Stimulated activated naive CD8-positive, alpha-beta T cell treated with anti-CD3 and anti-CD28 coated beads, Interleukin-15, Interleukin-2, amounts not matched to agents 100 ng/mL and 50 ng/mL, for 24 hours (primary cell): ENCODE data around the gene TRIM9.
"Not testable (repeated sequence)": the region's sequence is repeated elsewhere in the genome, so short reads cannot be mapped to it uniquely, and the experiment has no call there.

ENCODE experiments used
- H3K27ac Mint-ChIP-seq: one replicate; pipeline ENCODE4 v1.8.0; 2021; ENCODE audit warnings: mild to moderate bottlenecking, mixed read lengths
- H3K27me3 Mint-ChIP-seq: one replicate; pipeline ENCODE4 v1.8.0; 2021; ENCODE audit warnings: mixed read lengths
- H3K36me3 Mint-ChIP-seq: one replicate; pipeline ENCODE4 v1.8.0; 2021; ENCODE audit warnings: low read depth, mixed read lengths
- H3K4me1 Mint-ChIP-seq: one replicate; pipeline ENCODE4 v1.8.0; 2021; ENCODE audit warnings: low read depth, mixed read lengths
- H3K4me3 Mint-ChIP-seq: one replicate; pipeline ENCODE4 v1.8.0; 2021; ENCODE audit warnings: mild to moderate bottlenecking, mixed read lengths
- H3K9me3 Mint-ChIP-seq: one replicate; pipeline ENCODE4 v1.8.0; 2021; ENCODE audit warnings: mixed read lengths

TRIM9 gene

DNA sequence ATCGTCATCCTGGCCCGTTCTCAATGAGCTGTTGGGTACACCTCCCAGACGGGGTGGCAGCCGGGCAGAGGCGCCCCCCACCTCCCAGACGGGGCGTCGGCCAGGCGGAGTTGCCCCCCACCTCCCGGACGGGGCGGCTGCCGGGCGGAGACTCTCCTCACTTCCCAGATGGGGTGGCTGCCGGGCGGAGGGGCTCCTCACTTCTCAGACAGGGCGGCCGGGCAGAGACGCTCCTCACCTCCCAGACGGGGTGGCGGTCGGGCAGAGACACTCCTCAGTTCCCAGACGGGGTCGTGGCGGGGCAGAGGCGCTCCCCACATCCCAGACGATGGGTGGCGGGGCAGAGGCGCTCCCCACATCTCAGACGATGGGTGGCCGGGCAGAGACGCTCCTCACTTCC is 138.5 kb downstream of the TRIM9 start:
- not testable (repeated sequence) for H3K9me3 Mint-ChIP-seq, H3K27me3 Mint-ChIP-seq, H3K27ac Mint-ChIP-seq, H3K36me3 Mint-ChIP-seq, H3K4me1 Mint-ChIP-seq, H3K4me3 Mint-ChIP-seq

GRCh38 chr14:50955373-50956043 is 139.4 kb downstream of the TRIM9 start:
- Mint-ChIP-seq H3K27ac (peak overlapping the region; percentile 66), H3K4me1 (peaks cover 8% of the 10 kb centered on the region), H3K9me3 (no peaks in the 10 kb centered on the region), H3K4me3 (no peak overlapping the region), H3K36me3 (no peaks in the 10 kb centered on the region), H3K27me3 (no peaks in the 10 kb centered on the region)

- no peaks in the 10 kb centered on the region for H3K9me3 Mint-ChIP-seq
- no peaks in the 10 kb centered on the region for H3K36me3 Mint-ChIP-seq
- peaks cover 8% of the 10 kb centered on the region for H3K4me1 Mint-ChIP-seq
- H3K4me3 Mint-ChIP-seq = no peak overlapping the region
- no peaks in the 10 kb centered on the region for H3K27me3 Mint-ChIP-seq
- no peak overlapping the region for H3K27ac Mint-ChIP-seq
Observed at GRCh38 chr14:50954811-50955372, 140.0 kb downstream of the TRIM9 start.

GRCh38 chr14:50953502-50953901 is 141.4 kb downstream of the TRIM9 start:
- Mint-ChIP-seq H3K36me3 (no peaks in the 10 kb centered on the region), H3K9me3 (no peaks in the 10 kb centered on the region), H3K27ac (no peak overlapping the region), H3K27me3 (no peaks in the 10 kb centered on the region), H3K4me3 (no peak overlapping the region), H3K4me1 (peaks cover 8% of the 10 kb centered on the region)

GRCh38 chr14:50951032-50951431 is 143.9 kb downstream of the TRIM9 start:
- H3K27ac Mint-ChIP-seq = no peak overlapping the region
- H3K4me3 Mint-ChIP-seq = no peak overlapping the region
- peaks cover 8% of the 10 kb centered on the region for H3K4me1 Mint-ChIP-seq
- no peaks in the 10 kb centered on the region for H3K9me3 Mint-ChIP-seq
- H3K36me3 Mint-ChIP-seq = no peaks in the 10 kb centered on the region
- H3K27me3 Mint-ChIP-seq = no peaks in the 10 kb centered on the region

- Mint-ChIP-seq H3K36me3 (no peaks in the 10 kb centered on the region), H3K4me3 (no peak overlapping the region), H3K4me1 (peaks cover 11% of the 10 kb centered on the region), H3K27ac (no peak overlapping the region), H3K9me3 (no peaks in the 10 kb centered on the region), H3K27me3 (peaks cover 12% of the 10 kb centered on the region)
Observed at GRCh38 chr14:50948205-50948604, 146.7 kb downstream of the TRIM9 start.

- H3K9me3 Mint-ChIP-seq = no peaks in the 10 kb centered on the region
- no peak overlapping the region for H3K4me3 Mint-ChIP-seq
- H3K36me3 Mint-ChIP-seq = no peaks in the 10 kb centered on the region
- H3K27ac Mint-ChIP-seq = peak overlapping the region; percentile 0
- H3K27me3 Mint-ChIP-seq = peaks cover 17% of the 10 kb centered on the region
- H3K4me1 Mint-ChIP-seq = peaks cover 11% of the 10 kb centered on the region
Observed at GRCh38 chr14:50947446-50947845, 147.5 kb downstream of the TRIM9 start.

DNA sequence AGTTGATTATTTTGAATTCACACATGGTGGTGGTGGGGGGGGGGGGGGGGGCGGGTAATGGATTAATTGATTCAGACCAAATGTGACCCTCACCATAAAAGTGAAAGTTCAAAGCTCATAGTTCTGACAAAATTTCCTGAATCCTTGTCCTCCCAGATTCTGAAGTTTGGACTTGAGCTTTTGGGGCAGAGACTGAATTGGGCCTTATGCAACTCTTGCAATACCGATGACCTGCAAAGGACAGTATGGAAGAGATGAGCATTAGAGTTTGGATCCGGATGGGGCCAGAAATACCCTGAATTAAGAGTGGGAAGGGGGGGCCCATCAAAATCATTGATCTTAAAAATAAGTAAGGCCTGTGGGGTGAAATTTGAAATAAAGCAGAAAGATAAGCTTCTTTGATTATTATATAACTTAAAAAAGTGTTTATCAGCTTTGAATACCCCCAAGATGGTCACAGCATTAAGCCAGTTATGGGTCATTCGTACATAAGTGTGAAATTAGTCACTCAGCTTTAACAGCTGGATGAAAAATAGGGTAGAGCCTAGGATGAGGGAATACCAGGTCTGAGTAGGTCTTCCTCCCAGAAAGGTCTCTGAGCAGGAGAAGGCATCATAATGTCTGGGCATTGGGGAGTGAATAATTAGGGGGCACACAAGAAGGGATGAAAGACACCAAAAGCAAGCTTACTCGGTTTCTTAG is 148.5 kb downstream of the TRIM9 start:
- H3K36me3 Mint-ChIP-seq = no peaks in the 10 kb centered on the region
- no peak overlapping the region for H3K27ac Mint-ChIP-seq
- H3K27me3 Mint-ChIP-seq = peaks cover 27% of the 10 kb centered on the region
- H3K4me3 Mint-ChIP-seq = no peak overlapping the region
- peaks cover 11% of the 10 kb centered on the region for H3K4me1 Mint-ChIP-seq
- no peaks in the 10 kb centered on the region for H3K9me3 Mint-ChIP-seq

- H3K9me3 Mint-ChIP-seq = no peaks in the 10 kb centered on the region
- H3K27ac Mint-ChIP-seq = peak overlapping the region; percentile 52
Observed at GRCh38 chr14:50944647-50945413, 150.1 kb downstream of the TRIM9 start.

GRCh38 chr14:50943943-50944646 is 150.8 kb downstream of the TRIM9 start, which contains the start of gene PYGL:
Gene PYGL (minus strand): TSS chr14:50944483. CDS start chr14:50944403, 80 bp downstream.
- Mint-ChIP-seq H3K27me3 (peaks cover 45% of the 10 kb centered on the region), H3K9me3 (no peaks in the 10 kb centered on the region), H3K27ac (peak within 1 kb of the TSS; percentile 52), H3K36me3 (no peaks in the 10 kb centered on the region), H3K4me1 (peaks cover 11% of the 10 kb centered on the region), H3K4me3 (peak within 1 kb of the TSS; percentile 84)

More at GRCh38 chr14:50944647-50945413, 150.1 kb downstream of the TRIM9 start:
- peaks cover 39% of the 10 kb centered on the region for H3K27me3 Mint-ChIP-seq
- H3K36me3 Mint-ChIP-seq = no peaks in the 10 kb centered on the region
- peaks cover 11% of the 10 kb centered on the region for H3K4me1 Mint-ChIP-seq
- H3K4me3 Mint-ChIP-seq = peak overlapping the region; percentile 84

- peak overlapping the region; percentile 76 for H3K4me3 Mint-ChIP-seq
- H3K27me3 Mint-ChIP-seq = peaks cover 49% of the 10 kb centered on the region
- no peaks in the 10 kb centered on the region for H3K36me3 Mint-ChIP-seq
- H3K4me1 Mint-ChIP-seq = peaks cover 11% of the 10 kb centered on the region
- H3K9me3 Mint-ChIP-seq = no peaks in the 10 kb centered on the region
- no peak overlapping the region for H3K27ac Mint-ChIP-seq
Observed at GRCh38 chr14:50943261-50943942, 151.5 kb downstream of the TRIM9 start.

DNA sequence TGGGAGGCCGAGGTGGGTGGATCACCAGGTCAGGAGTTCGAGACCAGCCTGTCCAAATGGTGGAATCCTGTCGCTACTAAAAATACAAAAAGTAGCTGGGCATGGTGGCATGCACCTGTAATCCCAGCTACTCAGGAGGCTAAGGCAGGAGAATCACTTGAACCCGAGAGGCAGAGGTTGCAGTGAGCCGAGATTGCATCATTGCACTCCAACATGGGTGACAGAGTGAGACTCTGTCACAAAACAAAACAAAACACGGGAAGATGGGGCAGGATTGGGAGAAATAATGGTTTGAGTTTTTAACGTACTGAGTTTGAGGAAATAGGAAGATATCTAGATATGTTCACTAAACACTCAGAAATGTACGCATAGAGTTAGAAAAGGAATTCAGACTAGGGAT is 153.3 kb downstream of the TRIM9 start:
- not testable (repeated sequence) for H3K27ac Mint-ChIP-seq, H3K4me3 Mint-ChIP-seq, H3K36me3 Mint-ChIP-seq, H3K9me3 Mint-ChIP-seq
- H3K4me1 Mint-ChIP-seq = peaks cover 11% of the 10 kb centered on the region
- H3K27me3 Mint-ChIP-seq = peaks cover 53% of the 10 kb centered on the region

DNA sequence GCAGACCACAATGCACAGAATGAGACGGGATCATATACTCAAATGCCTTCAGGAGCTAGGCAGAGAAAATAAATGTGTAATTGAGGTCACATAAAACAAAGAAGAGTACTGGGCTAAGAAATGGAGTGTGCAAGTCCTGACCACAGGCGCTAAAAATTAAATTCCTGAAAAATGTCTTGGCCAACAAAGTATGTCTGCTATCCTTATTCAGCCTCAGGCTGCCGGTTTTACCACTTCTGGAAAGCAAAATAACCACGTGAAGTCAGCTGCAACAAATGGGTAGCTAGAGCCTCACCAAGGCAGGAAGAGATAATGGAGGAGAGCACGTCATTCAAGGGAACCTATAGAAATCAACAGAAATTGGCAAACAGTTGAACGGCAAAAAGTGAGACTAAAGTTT is 153.8 kb downstream of the TRIM9 start:
- H3K4me1 Mint-ChIP-seq = peaks cover 11% of the 10 kb centered on the region
- H3K27ac Mint-ChIP-seq = no peak overlapping the region
- H3K9me3 Mint-ChIP-seq = no peaks in the 10 kb centered on the region
- no peaks in the 10 kb centered on the region for H3K36me3 Mint-ChIP-seq
- H3K4me3 Mint-ChIP-seq = no peak overlapping the region
- H3K27me3 Mint-ChIP-seq = peaks cover 53% of the 10 kb centered on the region

DNA sequence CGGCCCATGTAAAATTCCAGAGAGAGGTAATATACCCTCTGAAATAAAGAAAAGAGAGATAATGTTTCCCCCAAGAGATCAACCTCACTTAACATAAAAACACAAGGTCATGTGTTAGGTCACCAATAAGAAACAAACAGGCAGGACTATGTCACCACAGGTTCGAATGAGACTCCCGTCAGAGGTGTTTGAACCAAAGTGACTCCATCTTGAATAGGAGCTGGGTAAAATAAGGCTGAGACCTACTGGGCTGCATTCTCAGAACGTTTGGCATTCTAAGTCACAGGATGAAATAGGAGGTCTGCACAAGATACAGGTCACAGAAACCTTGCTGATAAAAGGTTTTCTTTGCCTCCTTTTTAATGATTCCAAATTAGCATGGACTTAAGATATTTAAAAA is 157.1 kb downstream of the TRIM9 start:
- Mint-ChIP-seq H3K36me3 (no peaks in the 10 kb centered on the region), H3K9me3 (no peaks in the 10 kb centered on the region), H3K4me3 (no peak overlapping the region), H3K27me3 (peaks cover 38% of the 10 kb centered on the region), H3K4me1 (no peaks in the 10 kb centered on the region), H3K27ac (no peak overlapping the region)
